Measurements from ENCODE around the gene CRTC3.

- TF ChIP-seq SUZ12 (IDR thresholded peaks at IDR 0.05; ENCODE audit: extremely low read depth, insufficient read depth, insufficient read length) (no peak), YY1 (IDR thresholded peaks at IDR 0.05; ENCODE audit: insufficient read depth, insufficient read length) (no peak), ZNF274 (IDR thresholded peaks at IDR 0.05; ENCODE audit: low read depth, low read length) (no peak)
Measured at GRCh38 chr15:90685591-90686434, 156.1 kb downstream of the CRTC3 start.

All from NT2/D1 (cell line).